Mesothelial cell of epicardium (in vitro differentiated cells): Measurements from ENCODE around the gene HUS1B. TPM values are rescaled to one million over a fixed set of nuclear protein-coding genes. Genes with fewer than 3 reads are reported as not detected.

Experiments used
- DNase-seq, 2 experiments: peaks; one replicate each; pipeline ENCODE4 v3.0.0; 2021; ENCODE audit warnings: low spot score in 2 of 2; ENCODE audit not compliant: unreplicated experiment in 2 of 2
- H3K27ac Mint-ChIP-seq: 2 replicates; pipeline ENCODE4 v1.8.0; 2021; ENCODE audit warnings: mixed read lengths
- H3K27me3 Mint-ChIP-seq: 2 replicates; pipeline ENCODE4 v1.8.0; 2021; ENCODE audit warnings: low read depth, mixed read lengths
- H3K36me3 Mint-ChIP-seq: 2 replicates; pipeline ENCODE4 v1.8.0; 2021; ENCODE audit warnings: mixed read lengths
- H3K4me1 Mint-ChIP-seq: 2 replicates; pipeline ENCODE4 v1.8.0; 2021; ENCODE audit warnings: mixed read lengths
- H3K4me3 Mint-ChIP-seq: 2 replicates; pipeline ENCODE4 v1.8.0; 2021; ENCODE audit warnings: mild to moderate bottlenecking, moderate library complexity, mixed read lengths
- H3K9me3 Mint-ChIP-seq: 2 replicates; pipeline ENCODE4 v1.8.0; 2021; ENCODE audit warnings: mixed read lengths
- total RNA-seq: library from RNA; stranded (reverse); gene quantifications from 3 replicates; pipeline ENCODE4 v1.2.1, GENCODE V29; 2021
- TF ChIP-seq, protein P1 (sequence below): fragments of 200-600 bp; sonication (generic); IDR thresholded peaks from one replicate; pipeline ENCODE4 v1.5.0; 2021; ENCODE audit warnings: antibody characterized with exemption; ENCODE audit not compliant: unreplicated experiment

HUS1B gene
- total RNA-seq, 1 donor from 2014 or later, result 1.3 TPM

DNA sequence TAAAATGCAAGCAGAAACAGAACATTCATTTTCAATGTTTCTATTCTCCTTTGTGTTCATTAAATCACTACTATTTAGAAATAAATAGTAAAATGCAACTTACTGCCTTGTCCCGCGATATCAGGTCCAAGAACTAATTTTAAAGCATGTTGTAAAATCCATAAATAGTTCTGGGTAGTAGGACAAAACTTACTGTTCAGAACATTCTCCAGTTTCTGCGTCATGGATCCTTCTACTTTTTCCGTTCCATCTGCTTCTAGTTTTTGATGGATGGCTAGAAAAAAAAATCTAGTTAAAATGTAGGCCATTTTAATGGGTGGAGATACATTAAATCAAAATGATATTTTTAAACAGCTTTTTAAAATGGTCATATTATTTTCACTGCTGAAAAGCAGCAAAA, 47.0 kb downstream of the HUS1B start:
- Mint-ChIP-seq H3K9me3 (peaks cover 3% of the 10 kb centered on the region), H3K27ac (no peak overlapping the region), H3K36me3 (peaks cover 11% of the 10 kb centered on the region), H3K27me3 (no peaks in the 10 kb centered on the region), H3K4me1 (no peaks in the 10 kb centered on the region), H3K4me3 (no peak overlapping the region)
- DNase-seq, result no peak
- TF ChIP-seq, protein P1, sequence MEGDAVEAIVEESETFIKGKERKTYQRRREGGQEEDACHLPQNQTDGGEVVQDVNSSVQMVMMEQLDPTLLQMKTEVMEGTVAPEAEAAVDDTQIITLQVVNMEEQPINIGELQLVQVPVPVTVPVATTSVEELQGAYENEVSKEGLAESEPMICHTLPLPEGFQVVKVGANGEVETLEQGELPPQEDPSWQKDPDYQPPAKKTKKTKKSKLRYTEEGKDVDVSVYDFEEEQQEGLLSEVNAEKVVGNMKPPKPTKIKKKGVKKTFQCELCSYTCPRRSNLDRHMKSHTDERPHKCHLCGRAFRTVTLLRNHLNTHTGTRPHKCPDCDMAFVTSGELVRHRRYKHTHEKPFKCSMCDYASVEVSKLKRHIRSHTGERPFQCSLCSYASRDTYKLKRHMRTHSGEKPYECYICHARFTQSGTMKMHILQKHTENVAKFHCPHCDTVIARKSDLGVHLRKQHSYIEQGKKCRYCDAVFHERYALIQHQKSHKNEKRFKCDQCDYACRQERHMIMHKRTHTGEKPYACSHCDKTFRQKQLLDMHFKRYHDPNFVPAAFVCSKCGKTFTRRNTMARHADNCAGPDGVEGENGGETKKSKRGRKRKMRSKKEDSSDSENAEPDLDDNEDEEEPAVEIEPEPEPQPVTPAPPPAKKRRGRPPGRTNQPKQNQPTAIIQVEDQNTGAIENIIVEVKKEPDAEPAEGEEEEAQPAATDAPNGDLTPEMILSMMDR, result no peak

DNA sequence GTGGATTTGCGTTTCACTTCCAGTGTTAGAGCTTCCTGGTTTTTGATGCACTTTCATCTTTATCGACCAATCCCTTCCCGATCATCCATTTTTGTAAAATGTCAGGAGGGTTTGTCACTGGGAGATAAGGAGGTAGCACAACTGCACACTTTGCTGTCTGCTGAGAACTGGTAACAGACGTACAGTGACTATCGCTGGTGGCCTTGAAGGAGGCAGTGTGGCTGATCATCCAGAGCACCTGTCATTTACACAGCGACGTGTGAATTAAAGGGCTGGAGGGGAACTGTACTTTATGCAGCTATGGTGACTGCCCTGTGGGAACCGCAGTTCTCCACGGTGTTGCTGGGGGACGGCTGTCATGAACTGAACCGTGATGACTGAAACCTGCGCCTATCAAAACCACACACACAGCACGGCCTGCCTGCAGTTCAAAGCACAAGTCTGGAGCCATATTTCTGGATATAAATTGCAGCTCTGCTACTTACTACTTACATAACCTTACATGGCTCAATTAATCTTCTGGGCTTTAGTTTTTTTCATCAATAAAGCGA, 50.0 kb downstream of the HUS1B start:
- Mint-ChIP-seq H3K4me3 (no peak overlapping the region), H3K4me1 (no peaks in the 10 kb centered on the region), H3K27me3 (no peaks in the 10 kb centered on the region), H3K36me3 (peaks cover 9% of the 10 kb centered on the region), H3K27ac (no peak overlapping the region), H3K9me3 (peaks cover 3% of the 10 kb centered on the region)
- TF ChIP-seq, protein P1, result no peak
- no peak for DNase-seq

Other genes starting within 250 kb of the HUS1B start
- 20.3 to 22.9 TPM (median 22.1 TPM) in 3 replicates for gene EXOC2, start 36.0 kb upstream of the HUS1B start, total RNA-seq